A673 (cell line): ENCODE measurements around the gene VGLL3. TPM values are rescaled to one million over a fixed set of nuclear protein-coding genes. Genes with fewer than 3 reads are reported as not detected.

Experiments used
- BruUV-seq: library from RNA; stranded (reverse); fragments of 400-500 nt; replicated peaks from 2 replicates; lab custom pipeline; 2021; lab: Mats Ljungman, UMichigan
- CTCF ChIA-PET: fragments of 300-600 bp; sonication (Branson Sonifier 250); formaldehyde crosslinking; loops from one replicate; lab custom pipeline; 2022; ENCODE audit warnings: antibody characterized with exemption; lab: Charles Lee
- POLR2A ChIA-PET: fragments of 300-600 bp; sonication (Branson Sonifier 250); formaldehyde crosslinking; loops from one replicate; lab custom pipeline; 2022; ENCODE audit warnings: antibody characterized with exemption; ENCODE audit not compliant: low non-redundant PET; lab: Charles Lee
- DNase-seq: peaks from one replicate; pipeline ENCODE4 v3.0.0-alpha.2; 2015; ENCODE audit warnings: low spot score
- H3K27ac ChIP-seq: fragments of 200-600 bp; sonication (generic); 2 replicates; pipeline ENCODE4 v1.5.1; 2016; ENCODE audit warnings: mixed run types, low read depth, mild to moderate bottlenecking, mixed read lengths, antibody characterized with exemption, low read length; ENCODE audit not compliant: poor library complexity, severe bottlenecking
- H3K27me3 ChIP-seq: fragments of 200-600 bp; sonication (generic); replicated peaks from 2 replicates; pipeline ENCODE4 v1.6.1; 2017; ENCODE audit warnings: mixed run types, low read depth, mild to moderate bottlenecking, mixed read lengths, antibody characterized with exemption, low read length; ENCODE audit not compliant: insufficient read depth, poor library complexity
- H3K36me3 ChIP-seq: fragments of 200-600 bp; sonication (generic); 2 replicates; pipeline ENCODE4 v1.6.1; 2016; ENCODE audit warnings: mixed run types, mild to moderate bottlenecking, mixed read lengths, antibody characterized with exemption, low read length; ENCODE audit not compliant: insufficient read depth, poor library complexity, severe bottlenecking
- H3K4me1 ChIP-seq: fragments of 200-600 bp; sonication (generic); 2 replicates; pipeline ENCODE4 v1.6.1; 2017; ENCODE audit warnings: mixed run types, mild to moderate bottlenecking, mixed read lengths, antibody characterized with exemption, low read length; ENCODE audit not compliant: insufficient read depth, poor library complexity, severe bottlenecking
- H3K4me3 ChIP-seq: fragments of 200-600 bp; sonication (generic); 2 replicates; pipeline ENCODE4 v1.5.1; 2016; ENCODE audit warnings: low read depth, mixed run types, mild to moderate bottlenecking, mixed read lengths, low read length; ENCODE audit not compliant: poor library complexity, severe bottlenecking
- H3K9me3 ChIP-seq: fragments of 200-600 bp; sonication (generic); 2 replicates; pipeline ENCODE4 v1.6.1; 2016; ENCODE audit warnings: mixed run types, low read depth, mild to moderate bottlenecking, mixed read lengths, antibody characterized with exemption, low read length; ENCODE audit not compliant: poor library complexity, severe bottlenecking
- EZH2 ChIP-seq: fragments of 200-600 bp; sonication (generic); IDR thresholded peaks from 2 replicates; pipeline ENCODE4 v1.6.1; 2017; ENCODE audit warnings: borderline replicate concordance, low read depth, mild to moderate bottlenecking, mixed read lengths, antibody characterized with exemption, low read length; ENCODE audit not compliant: poor library complexity, severe bottlenecking
- intact Hi-C: fragments of 100-400 bp; cut with micrococcal nuclease; formaldehyde crosslinking; loops from one replicate; pipeline ENCODE4 v1.10.0; 2022; ENCODE audit not compliant: unreplicated experiment
- total RNA-seq: library from RNA; stranded (reverse); gene quantifications from 2 replicates; pipeline ENCODE4 v1.2.3, GENCODE V29; 2021
- TF ChIP-seq, protein P1 (sequence below): fragments of 300-800, 200-600 bp; sonication (generic); conservative IDR thresholded peaks from 2 replicates; pipeline ENCODE4 v1.5.1; 2017; ENCODE audit warnings: low read depth, mild to moderate bottlenecking, antibody characterized with exemption, low read length, moderate library complexity, mixed read lengths

The VGLL3 gene
- total RNA-seq, 1 experiment from 2014 or later = 26.8 TPM

GRCh38 chr3:86938416-86939105 lies 52.4 kb downstream of the VGLL3 start:
- intact Hi-C loops = no loop called here
- ChIA-PET POLR2A (no interaction called here), CTCF (no interaction called here)
- no peak overlapping the region for H3K4me3 ChIP-seq
- H3K4me1 ChIP-seq = no peaks in the 10 kb centered on the region
- H3K9me3 ChIP-seq = no peaks in the 10 kb centered on the region
- TF ChIP-seq, protein P1, sequence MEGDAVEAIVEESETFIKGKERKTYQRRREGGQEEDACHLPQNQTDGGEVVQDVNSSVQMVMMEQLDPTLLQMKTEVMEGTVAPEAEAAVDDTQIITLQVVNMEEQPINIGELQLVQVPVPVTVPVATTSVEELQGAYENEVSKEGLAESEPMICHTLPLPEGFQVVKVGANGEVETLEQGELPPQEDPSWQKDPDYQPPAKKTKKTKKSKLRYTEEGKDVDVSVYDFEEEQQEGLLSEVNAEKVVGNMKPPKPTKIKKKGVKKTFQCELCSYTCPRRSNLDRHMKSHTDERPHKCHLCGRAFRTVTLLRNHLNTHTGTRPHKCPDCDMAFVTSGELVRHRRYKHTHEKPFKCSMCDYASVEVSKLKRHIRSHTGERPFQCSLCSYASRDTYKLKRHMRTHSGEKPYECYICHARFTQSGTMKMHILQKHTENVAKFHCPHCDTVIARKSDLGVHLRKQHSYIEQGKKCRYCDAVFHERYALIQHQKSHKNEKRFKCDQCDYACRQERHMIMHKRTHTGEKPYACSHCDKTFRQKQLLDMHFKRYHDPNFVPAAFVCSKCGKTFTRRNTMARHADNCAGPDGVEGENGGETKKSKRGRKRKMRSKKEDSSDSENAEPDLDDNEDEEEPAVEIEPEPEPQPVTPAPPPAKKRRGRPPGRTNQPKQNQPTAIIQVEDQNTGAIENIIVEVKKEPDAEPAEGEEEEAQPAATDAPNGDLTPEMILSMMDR = no peak
- no peak for TF ChIP-seq EZH2
- DNase-seq = no peak
- no peaks in the 10 kb centered on the region for H3K36me3 ChIP-seq
- BruUV-seq = no TSS peak
- H3K27me3 ChIP-seq = no peaks in the 10 kb centered on the region
- H3K27ac ChIP-seq = no peak overlapping the region

DNA sequence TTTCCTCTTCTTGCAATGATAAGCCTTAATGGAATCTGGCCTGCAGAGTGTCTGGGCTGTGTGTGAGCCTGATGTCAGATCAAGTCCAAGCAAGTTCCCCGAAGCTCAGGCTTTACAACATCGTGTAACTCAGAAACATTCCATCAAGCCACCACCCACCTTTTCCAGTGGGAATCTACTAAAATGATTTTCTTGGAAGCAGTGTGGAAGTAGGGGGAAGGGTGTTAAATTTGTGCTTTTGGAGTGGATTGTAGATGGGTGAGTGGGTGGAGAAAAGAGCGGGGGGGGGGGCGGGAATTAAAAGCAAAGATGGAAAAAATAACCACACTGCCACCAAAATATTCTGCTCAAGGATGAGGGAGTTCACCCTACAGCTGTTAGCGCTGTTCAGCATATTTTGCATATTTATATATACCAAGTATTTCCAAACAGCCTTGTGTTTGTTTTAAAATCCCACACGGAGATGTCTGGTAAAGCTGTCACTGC lies 53.6 kb downstream of the VGLL3 start:
- no peaks in the 10 kb centered on the region for H3K9me3 ChIP-seq
- H3K36me3 ChIP-seq = no peaks in the 10 kb centered on the region
- H3K4me3 ChIP-seq = no peak overlapping the region
- H3K27ac ChIP-seq = no peak overlapping the region
- CTCF ChIA-PET = no interaction called here
- no peak for TF ChIP-seq EZH2
- TF ChIP-seq, protein P1 = no peak
- DNase-seq = no peak
- POLR2A ChIA-PET = no interaction called here
- intact Hi-C loops = no loop called here
- no peaks in the 10 kb centered on the region for H3K27me3 ChIP-seq
- H3K4me1 ChIP-seq = no peaks in the 10 kb centered on the region
- BruUV-seq = no TSS peak

DNA sequence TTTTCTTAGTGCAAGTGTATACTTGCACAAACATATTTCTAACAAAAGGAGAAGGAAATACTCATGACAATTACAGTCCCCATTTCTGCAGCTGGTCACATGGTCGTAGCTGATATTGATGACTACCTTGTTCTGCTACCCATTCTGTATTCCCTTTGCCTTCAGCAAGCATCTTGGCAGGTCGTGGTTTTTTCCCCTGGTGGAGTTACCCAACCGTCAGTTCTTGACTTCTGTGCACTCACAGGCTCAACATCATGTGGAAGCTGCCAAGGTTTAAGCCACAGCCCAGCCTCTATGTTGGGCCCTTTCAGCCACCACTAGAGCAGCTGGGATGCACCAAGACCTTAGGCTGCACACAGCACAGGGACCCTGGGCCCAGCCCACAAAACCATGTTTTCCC lies 56.1 kb downstream of the VGLL3 start:
- no peaks in the 10 kb centered on the region for H3K4me1 ChIP-seq
- no peaks in the 10 kb centered on the region for H3K36me3 ChIP-seq
- H3K27ac ChIP-seq = no peak overlapping the region
- no peaks in the 10 kb centered on the region for H3K27me3 ChIP-seq
- no peak for DNase-seq
- TF ChIP-seq, protein P1 = no peak
- no peak for TF ChIP-seq EZH2
- ChIA-PET POLR2A (interaction anchor here (0.7 kb wide), 1 partner anchor 389 kb away, joined by 3 read pairs; no protein-coding TSS in a partner anchor), CTCF (no interaction called here)
- BruUV-seq = no TSS peak
- H3K9me3 ChIP-seq = no peaks in the 10 kb centered on the region
- intact Hi-C loops = no loop called here
- no peak overlapping the region for H3K4me3 ChIP-seq
